CD4-positive, alpha-beta T cell treated with Interleukin-6 for 4 hours (primary cell): ENCODE measurements around the gene GNB3.
"Not testable (repeated sequence)": the region's sequence is repeated elsewhere in the genome, so short reads cannot be mapped to it uniquely, and the experiment has no call there.

Source experiments
- DNase-seq: peaks from one replicate; pipeline ENCODE4 v3.0.0-alpha.2; 2020; ENCODE audit warnings: mixed read lengths

GNB3 gene

GRCh38 chr12:6863586-6864321, 23.0 kb downstream of the GNB3 start:
- no peak for DNase-seq

- not testable (repeated sequence) for DNase-seq
These were observed 24.6 kb downstream of the GNB3 start for GRCh38 chr12:6865307-6865706.

GRCh38 chr12:6866163-6866919, 25.6 kb downstream of the GNB3 start:
- no peak for DNase-seq

DNA sequence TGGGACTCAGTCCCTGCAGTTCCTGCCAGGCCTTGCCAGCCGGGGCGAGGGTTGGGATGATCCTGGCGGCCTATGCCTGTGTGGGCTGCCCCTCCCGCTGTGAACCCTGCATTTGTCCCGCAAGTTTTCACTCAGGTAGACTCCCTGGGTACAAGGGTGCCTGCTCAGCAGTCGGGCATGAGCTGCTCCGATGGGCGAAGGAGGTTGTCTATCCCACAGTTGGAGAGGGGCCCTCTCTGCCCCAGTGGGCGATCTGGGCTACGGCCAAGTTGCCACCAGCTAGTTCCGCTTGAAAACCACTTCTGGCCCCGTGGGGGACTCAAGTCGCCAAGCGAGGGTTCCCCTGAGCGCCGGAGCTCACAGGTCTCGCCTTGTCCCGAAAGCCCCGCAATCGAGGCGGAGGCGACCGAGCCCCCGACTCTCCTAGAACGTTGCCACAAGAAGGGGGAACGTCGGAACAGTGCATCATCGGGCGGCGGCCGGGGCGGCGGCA, 26.2 kb downstream of the GNB3 start:
- DNase-seq, result no peak

DNA sequence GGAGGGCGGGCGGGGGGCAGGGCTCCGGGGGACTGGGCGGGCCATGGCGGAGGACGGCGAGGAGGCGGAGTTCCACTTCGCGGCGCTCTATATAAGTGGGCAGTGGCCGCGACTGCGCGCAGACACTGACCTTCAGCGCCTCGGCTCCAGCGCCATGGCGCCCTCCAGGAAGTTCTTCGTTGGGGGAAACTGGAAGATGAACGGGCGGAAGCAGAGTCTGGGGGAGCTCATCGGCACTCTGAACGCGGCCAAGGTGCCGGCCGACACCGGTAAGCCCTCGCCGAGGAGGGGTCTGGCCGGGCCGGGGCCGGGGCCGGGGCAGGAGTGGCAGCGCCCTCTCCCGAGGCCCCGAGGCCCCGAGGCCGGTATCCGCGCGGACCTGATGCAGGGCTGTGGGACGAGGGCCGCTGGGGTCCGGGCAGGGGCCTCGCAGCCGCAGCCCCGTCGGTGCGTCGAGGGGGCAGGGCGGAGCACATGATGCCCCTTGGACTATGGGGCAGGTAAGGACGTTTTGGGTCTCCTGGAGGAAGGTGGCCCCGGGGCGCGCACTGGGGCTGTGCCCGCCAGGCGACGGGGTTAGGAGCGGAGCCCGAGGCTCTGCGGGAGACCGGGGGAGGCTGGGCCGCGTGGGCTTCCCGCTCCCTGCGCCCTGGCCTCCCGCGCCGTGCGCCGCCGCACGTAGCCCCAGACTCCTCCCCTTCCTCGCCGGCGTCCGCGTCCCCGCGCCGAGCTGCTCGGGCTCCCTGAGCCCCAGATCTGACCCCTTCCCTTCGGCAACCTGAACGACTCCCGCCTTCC, 26.9 kb downstream of the GNB3 start, which contains the start of gene TPI1:
Gene TPI1 (plus strand): TSS at position 119 of the 798 bp plus-strand sequence. CDS start 36 bp downstream, at position 155.
- DNase-seq, result peak; percentile 87

GRCh38 chr12:6868211-6869048, 27.7 kb downstream of the GNB3 start:
- DNase-seq, result peak; percentile 13

DNA sequence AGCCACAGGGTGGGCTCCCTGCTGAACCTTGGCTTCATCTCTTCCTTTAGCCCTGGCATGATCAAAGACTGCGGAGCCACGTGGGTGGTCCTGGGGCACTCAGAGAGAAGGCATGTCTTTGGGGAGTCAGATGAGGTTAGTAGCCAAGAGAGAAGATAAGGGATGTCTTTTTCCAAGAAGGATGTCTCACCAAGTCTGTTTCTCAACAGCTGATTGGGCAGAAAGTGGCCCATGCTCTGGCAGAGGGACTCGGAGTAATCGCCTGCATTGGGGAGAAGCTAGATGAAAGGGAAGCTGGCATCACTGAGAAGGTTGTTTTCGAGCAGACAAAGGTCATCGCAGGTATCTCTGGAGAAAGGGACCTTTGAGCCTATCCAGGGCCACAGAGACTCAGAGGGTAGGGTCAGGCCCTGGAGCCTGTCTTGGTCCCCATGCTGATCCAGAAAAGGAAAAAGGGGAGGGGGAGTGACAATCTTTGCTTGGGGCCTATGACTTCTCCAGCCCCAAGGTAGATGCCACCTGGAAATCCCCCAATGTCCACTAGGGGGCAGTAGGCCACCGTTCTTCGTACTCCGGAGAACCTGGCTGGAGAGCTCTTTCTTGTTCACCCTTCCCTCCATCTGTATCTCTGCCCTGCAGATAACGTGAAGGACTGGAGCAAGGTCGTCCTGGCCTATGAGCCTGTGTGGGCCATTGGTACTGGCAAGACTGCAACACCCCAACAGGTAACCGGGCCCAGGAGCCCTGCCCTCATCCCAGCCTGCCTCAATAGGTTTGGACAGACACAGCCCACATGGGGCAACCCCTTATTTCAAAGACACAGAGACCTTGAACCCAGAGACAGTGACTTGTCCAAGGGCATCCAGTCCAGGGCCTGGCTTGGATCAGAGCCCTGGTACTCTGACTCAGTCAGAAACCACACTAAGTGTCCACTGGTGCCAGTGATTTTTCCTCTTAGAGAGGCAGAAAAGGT, 28.6 kb downstream of the GNB3 start:
- peak; percentile 88 for DNase-seq

DNA sequence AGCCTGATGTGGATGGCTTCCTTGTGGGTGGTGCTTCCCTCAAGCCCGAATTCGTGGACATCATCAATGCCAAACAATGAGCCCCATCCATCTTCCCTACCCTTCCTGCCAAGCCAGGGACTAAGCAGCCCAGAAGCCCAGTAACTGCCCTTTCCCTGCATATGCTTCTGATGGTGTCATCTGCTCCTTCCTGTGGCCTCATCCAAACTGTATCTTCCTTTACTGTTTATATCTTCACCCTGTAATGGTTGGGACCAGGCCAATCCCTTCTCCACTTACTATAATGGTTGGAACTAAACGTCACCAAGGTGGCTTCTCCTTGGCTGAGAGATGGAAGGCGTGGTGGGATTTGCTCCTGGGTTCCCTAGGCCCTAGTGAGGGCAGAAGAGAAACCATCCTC, 29.6 kb downstream of the GNB3 start:
- not testable (repeated sequence) for DNase-seq

DNA sequence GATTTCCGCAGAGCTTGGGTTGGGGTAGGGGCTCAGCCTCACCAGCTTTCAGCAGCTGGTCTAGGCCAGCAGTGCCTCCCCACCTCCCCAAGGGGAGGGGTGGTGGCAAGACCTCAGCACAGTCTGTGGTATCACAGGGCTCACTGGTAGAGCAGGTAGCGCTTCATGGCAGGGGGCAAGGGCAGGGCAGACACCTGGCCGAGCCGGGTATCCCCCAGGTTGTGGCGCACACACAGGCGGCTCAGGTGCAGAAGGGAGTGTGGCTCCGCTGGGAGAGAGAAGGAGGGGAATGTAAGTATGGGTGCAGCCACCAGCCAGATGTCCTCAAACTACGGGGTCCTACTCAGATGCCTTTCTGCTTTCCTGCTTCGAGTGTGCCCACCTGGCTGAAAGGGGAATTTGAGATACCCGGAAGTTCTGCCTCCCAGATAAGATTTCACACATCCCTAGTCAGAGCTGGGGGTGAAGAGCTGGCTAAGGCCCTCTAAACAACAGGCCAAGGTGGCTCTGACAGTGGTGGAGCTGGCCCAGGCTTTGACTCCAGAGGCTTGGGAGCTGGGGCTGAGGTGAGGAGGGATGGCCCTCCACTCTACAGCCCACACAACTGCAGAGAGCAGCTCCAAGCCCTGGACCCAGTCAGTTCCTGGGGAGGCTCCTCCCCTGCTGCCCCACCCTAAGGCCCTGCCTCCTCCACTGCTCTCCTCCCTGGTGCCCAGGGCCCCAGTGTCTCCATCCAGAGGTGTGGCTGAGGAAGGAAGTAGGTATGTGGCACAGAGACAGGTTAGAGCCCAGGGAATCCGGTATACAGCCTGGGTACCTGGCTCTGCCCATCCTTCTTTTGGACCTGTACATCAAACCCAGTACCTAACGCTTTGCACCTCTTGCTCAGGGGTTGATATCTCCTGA, 30.6 kb downstream of the GNB3 start:
- DNase-seq, result peak; percentile 47

DNA sequence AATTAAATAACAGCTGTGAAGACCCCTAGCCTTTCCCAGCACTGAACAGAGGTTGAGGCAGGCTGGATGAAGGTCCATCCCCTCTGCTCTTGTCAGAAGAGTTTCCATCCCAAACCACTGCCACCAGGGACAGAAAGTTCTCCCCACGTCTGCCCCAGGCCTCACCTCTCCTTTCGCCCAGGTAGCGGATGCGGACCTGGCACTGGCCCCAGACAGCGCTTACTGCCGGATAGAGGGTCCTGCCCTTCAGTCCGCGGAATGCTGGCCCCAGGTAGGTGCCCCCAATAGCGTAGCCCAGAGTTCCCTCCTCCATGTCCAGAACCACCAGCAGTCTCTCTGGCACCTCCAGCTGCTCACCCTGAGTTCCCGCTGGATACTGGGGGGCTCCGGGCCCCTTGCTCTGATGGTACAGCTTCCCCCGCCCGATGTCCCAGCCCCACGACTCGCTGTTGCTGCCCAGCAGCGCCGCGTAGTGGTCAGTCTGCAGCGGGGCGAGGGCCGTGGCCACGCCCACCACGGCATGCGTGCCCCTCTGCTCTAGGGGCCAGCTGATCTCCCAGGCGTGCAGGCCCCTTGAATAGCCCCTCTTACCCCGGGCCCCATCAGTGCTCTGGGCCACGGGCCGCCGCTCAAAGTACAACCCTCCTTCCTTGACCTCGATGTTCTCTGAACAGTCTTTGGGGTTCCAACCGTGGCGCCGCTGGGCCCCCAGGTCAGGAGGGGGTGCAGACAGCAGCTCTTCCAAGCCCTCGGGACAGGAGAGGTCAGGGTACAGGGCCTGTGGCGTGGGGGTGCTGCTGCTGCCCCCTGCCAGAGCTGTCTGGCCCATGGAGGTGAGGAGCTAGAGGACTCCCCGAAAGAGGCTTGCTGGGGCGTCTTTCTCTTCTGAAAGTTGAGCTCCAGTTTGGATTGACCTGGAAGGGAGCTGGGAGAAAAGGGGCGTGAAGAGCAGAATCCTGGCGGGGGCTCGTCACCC, 31.6 kb downstream of the GNB3 start:
- peak; percentile 88 for DNase-seq

DNA sequence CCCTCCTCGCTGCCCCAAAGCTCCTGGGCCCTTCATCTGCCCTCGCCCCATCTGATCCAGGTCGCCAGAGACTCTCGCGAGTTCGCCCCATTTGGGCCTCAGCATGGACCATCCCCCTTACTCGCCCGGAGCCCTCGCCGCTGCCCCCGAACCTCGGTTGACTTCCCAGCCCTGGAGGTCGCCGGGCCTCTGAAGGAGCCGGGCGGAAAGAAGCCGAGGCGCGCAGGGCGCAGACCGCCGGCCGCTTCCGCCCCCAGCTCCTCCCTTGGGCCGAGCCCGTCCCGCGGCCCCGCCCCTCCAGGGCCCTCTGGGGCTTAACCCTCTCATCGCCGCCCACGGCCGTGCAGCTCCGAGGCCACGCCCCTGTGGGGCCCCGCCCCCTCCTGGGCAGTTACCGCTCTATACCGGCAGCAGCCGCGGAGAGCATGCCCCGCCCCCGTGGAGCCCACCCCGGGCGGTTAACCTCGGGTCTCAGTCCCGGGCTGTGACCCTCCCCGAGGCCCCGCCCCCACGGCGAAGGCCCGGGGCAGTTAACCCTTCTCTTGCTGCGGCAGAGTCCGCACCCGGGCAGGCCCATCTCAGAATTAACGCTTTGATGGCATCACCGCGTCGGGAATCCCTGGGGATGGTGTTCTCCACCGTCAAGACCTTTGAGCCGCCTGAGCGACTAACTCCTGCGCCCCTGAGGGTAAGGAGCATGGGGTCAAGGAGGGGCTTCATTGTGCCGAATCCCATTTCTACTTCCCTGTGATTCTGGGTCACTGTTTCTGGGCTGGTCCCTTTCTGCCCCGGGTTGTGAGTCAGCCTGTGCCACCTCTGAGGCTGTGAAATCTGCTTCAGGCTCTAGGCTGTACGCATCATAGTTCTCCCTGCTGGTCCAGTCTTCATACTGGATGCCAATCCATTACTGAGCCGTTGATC, 32.6 kb downstream of the GNB3 start, which contains the start of gene SPSB2:
Gene SPSB2 (minus strand): TSS at position 210 of the 921 bp plus-strand sequence. CDS start 402 bp downstream, outside the sequence.
- DNase-seq, result peak; percentile 100

DNA sequence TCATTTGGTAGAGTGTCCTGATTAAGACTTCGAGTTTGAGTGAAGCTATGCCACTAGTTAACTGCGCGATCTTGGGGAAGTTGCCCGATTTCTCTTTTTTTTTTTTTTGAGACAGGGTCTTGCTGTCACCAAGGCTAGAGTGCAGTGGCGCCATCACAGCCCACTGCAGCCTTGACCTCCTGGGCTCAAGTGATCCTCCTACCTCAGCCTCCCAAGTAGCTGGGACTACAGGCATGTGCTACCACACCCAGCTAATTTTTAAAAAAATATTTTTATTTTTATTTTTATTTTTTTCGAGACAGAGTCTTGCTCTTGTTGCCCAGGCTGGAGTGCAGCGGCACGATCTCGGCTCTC, 33.3 kb downstream of the GNB3 start:
- DNase-seq, result not testable (repeated sequence)

- not testable (repeated sequence) for DNase-seq
These were observed 39.1 kb downstream of the GNB3 start for GRCh38 chr12:6879824-6880223.

DNA sequence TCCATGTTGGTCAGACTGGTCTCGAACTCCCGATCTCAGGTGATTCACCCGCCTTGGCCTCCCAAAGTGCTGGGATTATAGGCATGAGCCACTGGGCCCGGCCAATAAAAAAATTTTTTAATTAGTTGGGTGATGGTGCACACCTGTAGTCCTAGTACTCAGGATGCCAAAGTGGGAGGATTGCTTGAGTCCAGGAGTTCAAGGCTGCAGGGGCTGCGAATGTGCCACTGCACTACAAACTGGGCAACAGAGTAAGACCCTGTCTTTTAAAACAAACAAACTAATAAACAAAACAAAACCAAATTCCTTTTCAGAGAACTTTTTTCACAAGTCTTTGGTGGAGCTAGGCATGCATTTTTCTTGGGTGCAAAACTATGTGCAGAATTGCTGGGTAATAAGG, 42.5 kb downstream of the GNB3 start:
- DNase-seq, result no peak

DNA sequence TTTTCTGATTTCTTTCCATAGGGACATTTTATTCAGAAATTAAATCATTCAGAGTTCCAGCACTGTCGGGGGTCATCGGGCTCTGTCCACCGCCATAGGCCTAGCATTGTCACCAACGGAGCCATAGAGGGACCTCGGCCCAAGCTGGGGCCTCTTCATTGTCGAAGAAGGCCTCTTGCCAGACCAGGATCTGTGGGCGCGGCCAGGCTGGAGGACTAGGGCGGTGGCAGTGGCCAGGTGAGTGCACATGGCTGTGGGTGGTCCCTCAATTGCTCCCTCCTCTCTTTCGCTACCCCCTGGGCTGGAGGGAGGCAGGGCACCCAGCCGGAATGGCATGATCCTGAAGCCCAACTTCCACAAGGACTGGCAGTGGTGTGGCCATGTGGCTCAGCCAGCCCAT, 43.0 kb downstream of the GNB3 start:
- no peak for DNase-seq

DNA sequence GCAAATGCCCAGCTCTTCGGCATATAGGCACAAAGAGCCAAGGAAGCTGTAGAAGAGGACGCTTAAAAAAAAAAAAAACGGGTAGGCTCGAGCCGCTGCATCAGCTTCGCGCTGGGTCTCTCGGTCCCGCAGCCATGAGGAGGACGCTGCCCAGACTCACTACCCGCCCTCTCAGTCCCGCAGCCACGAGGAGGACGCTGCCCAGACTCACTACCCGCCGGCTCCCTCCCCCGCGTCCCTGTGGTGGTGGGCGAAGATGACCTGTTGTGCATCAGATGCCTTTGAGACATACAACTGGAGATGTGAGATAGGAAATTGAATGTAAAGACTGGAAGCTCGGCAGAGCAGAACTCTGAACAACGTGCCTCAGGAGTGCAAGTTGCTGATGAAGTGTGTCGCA, 43.8 kb downstream of the GNB3 start:
- no peak for DNase-seq
